ENCODE results near the gene DNAJC8.

Gene DNAJC8

GRCh38 chr1:28170001-28170596 lies 62.7 kb downstream of the DNAJC8 start:
- DNase-seq: no peak

GRCh38 chr1:28163496-28164161 lies 69.2 kb downstream of the DNAJC8 start:
- DNase-seq: no peak

DNA sequence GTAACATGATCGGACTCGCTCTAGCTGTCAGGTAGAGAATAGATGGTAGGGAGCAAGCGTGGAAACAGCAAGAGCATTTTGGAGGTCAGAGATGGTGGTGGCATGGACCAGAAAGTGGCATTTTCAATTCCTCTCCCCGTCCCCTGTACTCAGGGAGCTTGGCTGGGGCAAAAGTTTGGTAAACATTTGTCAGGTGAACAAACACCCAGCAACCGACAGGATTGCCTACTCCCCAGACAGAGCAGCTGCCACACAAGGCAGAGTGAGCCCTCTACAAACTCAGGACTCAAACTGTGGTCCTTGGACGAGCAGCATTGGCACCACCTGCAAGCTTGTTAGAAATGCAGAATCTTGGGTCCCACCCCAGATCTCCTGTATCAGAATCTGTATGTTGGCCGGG lies 70.7 kb downstream of the DNAJC8 start:
- no peak for DNase-seq

DNA sequence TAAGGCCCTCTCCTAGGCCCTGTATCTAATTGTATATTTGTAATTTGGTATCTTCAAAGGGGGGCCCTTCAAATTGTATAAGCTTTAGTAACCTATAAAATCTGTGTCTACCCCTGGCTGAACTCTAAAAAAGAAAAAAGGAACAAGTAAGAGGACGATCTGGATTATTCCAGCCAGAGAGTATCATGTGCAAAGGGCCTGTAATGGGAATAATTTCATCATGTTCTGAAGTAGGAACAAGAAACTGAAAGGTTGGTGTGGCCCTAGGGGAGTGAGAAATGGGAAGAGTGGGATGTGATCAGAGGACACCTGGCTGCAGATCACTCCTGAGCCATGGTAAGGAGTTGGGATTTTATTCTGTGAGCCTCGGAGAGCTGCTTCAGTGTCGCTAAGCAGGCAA lies 71.1 kb downstream of the DNAJC8 start:
- DNase-seq: no peak

- no peak for DNase-seq
Measured at GRCh38 chr1:28160782-28161266, 72.0 kb downstream of the DNAJC8 start.

GRCh38 chr1:28159680-28160079 lies 73.1 kb downstream of the DNAJC8 start:
- DNase-seq: no peak

DNA sequence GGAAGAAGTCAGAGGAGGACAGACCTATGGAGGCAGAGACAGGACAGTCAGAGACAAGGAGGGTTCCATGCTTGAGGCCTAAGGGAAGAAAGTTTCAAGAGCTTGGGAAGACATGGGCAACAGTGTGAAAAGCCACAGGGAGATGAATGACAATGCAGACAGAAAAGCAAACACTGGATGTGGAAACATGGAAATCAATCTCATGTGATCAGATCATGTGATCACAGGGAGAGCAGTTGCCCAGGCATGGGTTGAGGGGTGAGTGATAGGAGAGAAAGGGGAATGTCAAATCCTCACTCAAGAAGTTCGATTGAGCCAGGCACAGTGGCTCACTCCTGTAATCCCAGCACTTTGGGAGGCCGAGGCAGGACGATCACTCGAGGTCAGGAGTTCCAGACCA lies 73.6 kb downstream of the DNAJC8 start:
- DNase-seq: no peak

- DNase-seq: no peak
Measured at GRCh38 chr1:28157894-28158293, 74.9 kb downstream of the DNAJC8 start.

DNA sequence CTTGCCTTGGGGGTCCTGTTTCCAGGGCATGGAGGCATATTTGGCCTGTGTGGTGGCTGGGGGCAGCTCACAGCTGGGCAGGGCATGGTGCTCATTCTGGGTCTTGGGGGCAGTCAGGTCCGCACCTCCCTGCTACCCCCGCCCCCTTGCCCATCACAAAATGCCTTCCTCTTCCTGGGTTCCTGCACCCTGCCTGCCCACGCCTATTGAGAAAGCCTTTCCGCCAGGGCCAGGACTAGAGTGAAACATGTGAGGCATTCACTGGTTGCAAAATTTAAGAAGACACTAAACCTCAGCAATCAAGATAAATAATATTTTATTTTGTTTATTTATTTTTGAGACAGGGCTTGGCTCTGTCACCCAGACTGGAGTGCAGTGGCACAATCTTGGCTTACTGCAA lies 76.0 kb downstream of the DNAJC8 start:
- peak in 1 of 2 donors; percentile 44 for DNase-seq

GRCh38 chr1:28155628-28156027 lies 77.2 kb downstream of the DNAJC8 start:
- DNase-seq: no peak

DNA sequence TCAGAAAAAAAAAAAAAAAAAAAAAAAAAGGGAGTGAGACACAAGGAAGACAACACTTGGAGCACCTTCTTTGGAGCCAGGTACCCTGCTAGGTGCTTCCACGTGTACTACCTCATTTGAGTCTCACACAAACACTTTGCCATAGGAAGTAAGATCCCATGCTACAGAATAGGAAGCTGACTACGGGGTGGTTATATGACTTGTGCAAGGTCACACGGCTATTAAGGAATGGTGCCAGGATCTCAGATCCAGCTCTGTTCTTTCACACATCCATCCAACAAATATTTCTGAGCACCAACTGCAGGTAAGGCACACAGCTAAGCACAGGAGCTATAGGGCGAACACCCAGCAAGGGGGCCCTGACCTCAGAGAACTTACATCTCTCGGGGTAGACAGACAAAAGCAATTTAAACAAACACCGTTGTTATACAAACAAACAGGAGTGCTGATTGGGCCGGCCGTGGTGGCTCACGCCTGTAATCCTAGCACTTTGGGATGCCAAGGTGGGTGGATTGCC lies 78.7 kb downstream of the DNAJC8 start:
- DNase-seq: no peak
